GM10266 (cell line): ENCODE measurements around the gene ONECUT1.

ENCODE experiments used
- DNase-seq: peaks from one replicate; pipeline ENCODE4 v3.0.0; 2012; ENCODE audit errors: extremely low spot score
- TF ChIP-seq, protein P1 (sequence below): IDR thresholded peaks from 2 replicates; pipeline ENCODE4 v1.5.1; 2012; ENCODE audit warnings: mild to moderate bottlenecking, low read depth; ENCODE audit not compliant: control insufficient read depth, insufficient read depth; ENCODE audit errors: missing control alignments

The ONECUT1 gene

DNA sequence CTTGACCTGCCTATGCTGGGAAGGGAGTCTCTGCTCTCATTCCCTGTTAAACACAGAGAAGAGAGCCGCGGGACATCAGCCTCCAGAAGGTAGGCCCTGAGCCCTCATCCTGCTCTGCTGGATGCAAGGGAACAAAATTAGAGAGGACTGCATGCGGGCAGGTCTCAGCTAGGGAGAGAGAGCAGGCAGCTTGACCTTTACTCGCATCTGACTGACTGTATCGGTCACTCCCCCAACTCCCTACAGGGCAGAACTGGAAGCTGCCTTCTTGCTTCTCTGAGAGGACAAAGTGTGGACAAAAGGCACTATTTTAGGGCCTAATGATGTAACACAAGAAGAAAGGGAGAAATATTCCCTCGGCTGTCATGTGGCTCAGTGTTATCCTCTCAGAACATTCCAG is 72.2 kb downstream of the ONECUT1 start:
- TF ChIP-seq, protein P1, sequence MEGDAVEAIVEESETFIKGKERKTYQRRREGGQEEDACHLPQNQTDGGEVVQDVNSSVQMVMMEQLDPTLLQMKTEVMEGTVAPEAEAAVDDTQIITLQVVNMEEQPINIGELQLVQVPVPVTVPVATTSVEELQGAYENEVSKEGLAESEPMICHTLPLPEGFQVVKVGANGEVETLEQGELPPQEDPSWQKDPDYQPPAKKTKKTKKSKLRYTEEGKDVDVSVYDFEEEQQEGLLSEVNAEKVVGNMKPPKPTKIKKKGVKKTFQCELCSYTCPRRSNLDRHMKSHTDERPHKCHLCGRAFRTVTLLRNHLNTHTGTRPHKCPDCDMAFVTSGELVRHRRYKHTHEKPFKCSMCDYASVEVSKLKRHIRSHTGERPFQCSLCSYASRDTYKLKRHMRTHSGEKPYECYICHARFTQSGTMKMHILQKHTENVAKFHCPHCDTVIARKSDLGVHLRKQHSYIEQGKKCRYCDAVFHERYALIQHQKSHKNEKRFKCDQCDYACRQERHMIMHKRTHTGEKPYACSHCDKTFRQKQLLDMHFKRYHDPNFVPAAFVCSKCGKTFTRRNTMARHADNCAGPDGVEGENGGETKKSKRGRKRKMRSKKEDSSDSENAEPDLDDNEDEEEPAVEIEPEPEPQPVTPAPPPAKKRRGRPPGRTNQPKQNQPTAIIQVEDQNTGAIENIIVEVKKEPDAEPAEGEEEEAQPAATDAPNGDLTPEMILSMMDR: no peak
- DNase-seq: no peak

DNA sequence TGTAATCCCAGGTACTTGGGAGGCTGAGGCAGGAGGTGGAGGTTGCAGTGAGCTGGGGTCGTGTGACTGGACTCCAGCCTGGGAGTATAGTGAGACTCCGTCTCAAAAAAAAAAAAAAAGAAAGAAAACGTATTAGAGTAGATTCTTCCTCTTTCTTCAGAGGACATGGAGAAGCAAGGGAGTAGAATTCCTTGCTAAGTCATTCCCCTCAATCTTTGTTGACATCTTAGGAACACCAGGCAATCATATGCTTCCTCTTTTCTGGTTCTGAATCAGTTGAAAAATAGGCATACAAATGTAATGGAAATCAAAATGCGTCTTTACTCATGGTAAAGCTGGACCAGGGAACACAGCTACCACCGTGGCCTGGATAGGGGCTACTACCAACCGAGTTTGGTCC is 72.7 kb downstream of the ONECUT1 start:
- no peak for DNase-seq
- TF ChIP-seq, protein P1: no peak

DNA sequence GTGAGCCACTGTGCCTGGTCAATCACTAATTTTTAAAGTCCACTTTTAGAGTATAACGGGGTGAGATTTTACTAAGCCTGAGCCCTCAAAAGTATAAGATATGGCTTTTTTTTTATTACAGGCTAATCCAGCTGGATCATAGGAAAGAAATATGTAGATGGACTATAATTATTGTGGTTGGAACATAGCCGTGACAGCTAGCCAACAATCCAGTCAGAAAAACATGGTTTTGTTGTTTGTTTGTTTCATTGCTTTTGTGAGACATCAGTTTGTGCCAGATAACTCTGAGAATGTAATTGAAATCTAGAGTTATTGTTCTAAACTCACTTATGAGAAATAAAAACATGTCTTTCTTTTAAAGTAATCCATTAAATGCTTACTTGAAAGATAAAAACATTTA is 73.6 kb downstream of the ONECUT1 start:
- DNase-seq: no peak
- TF ChIP-seq, protein P1: no peak

DNA sequence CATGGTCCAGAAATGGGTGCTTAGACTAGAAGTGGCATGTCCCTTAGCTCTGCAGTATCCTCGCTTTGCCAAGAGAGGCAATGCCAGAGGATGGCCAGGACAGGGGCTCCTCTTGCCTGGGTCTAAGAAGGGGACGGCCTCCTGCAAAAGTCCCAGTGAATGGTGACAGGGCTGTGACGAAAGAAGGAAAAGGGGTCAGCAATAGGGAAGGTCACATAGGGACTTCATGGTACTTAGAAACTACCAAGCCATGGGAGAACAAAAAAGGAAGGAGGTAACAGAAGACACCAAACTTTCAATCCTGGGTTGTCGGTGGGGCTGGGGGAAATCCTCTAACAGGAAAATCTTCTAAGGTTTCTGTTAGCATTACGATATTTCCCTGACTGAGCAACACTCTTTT is 74.7 kb downstream of the ONECUT1 start:
- DNase-seq: no peak
- TF ChIP-seq, protein P1: no peak

DNA sequence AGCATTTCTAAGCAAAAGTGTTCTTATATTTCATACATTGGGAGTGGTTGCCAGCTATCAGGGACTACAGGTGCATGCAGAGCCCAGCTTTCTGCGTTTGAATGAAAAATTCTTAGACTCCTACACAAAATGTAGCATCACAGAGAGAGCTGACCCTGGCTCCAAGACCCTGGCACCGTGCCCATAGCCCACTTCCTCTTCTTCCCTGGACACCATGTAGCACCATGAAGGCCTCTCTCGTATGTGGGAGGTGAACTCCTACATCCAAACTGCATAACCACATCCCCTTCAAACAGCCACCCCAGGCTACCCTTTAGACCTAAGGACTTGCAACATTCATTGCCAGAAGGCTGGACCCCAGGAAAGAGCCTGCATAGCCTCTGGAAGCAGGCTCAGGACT is 75.2 kb downstream of the ONECUT1 start:
- DNase-seq: no peak

DNA sequence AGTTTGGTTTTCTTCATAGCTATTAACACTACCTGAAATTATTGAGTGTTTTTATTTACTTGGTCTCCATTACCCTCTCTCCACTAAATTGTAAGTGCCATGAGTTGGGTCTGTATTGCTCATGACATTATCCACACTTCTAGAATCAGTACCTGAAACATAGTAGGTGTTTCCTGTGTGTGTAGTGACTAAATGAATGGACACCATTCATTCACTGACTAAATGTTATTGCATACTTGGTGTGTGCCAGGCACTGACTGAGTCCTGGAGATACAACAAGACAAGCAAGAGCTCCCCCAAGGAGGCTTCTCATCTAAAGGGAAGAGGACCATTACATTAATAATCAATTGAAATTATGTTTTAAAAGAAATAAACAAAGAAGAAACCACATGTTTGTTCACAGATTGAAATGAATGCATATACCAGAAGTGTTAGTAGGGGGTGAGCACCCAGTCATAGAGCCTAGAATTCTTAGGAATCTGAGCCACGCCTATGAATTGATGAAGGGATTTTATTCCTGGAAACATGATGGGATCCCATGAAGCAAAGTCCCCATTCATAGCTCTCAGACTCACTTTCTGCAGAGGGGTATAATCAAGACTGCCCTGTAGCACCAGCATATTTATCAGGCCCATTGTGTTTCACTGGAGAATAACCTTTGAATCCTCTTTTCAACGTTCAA is 79.3 kb downstream of the ONECUT1 start:
- TF ChIP-seq, protein P1: no peak
- DNase-seq: no peak

More for the DNA sequence above, 75.2 kb downstream of the ONECUT1 start:
- TF ChIP-seq, protein P1: no peak

DNA sequence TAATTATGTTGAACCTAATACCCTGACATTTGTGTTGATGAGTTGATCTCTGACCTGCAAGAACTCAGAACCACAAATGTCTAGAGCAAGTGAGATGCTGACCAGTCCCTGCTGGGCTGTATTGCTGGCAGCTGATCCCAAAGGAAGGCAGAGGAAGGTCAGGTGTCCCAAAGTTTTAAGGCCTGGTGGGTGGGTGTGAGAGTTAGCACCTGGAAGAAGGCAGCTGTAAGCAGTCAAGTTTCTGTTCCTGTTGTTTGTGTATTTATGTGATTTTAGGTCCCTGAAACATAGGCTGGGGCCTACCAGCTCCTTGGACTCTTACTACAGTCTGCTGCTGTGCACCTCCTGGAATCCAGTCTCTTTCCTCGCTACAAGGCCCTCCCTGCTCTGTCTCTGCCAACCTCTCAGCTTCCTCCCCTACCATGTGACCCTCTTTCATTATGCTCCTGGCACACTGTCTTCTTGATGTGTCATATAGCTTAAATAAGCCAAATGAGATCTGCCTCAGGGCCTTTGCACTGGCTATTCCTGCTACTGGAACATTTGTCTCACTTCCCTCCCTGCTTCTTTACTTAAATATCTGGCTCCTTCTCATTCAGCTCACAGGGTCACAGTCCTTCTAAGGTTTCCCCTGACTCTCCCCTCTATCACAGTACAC is 80.0 kb downstream of the ONECUT1 start:
- TF ChIP-seq, protein P1: no peak
- DNase-seq: no peak
